ENCODE data around the gene DDX19B.
A peak's percentile ranks its signal among the peaks of the same experiment; 100 is the strongest.
"Not testable (repeated sequence)": the region's sequence is repeated elsewhere in the genome, so short reads cannot be mapped to it uniquely, and the experiment has no call there.

DDX19B gene

GRCh38 chr16:70348991-70349390 lies 50.0 kb downstream of the DDX19B start:
- DNase-seq (ENCODE audit: low read depth), result no peak

DNA sequence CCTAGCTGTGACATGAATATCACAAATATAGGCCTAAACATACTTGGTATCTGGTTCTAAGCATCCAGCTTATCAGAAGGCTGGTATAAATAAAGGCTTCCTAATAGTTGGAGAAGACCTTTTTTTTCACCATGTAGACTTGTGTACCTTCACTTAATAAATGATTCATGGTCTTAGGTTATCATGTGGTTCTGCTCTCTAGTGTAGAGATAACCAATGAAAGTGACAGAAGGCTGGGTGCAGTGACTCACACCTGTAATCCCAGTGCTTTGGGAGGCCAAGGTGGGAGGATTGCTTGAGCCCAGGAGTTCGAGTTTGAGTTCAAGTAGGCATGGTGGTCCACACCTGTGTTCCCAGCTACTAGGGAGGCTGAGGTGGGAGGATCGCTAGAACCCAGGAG lies 50.8 kb downstream of the DDX19B start:
- no peak for DNase-seq (ENCODE audit: low read depth)

DNA sequence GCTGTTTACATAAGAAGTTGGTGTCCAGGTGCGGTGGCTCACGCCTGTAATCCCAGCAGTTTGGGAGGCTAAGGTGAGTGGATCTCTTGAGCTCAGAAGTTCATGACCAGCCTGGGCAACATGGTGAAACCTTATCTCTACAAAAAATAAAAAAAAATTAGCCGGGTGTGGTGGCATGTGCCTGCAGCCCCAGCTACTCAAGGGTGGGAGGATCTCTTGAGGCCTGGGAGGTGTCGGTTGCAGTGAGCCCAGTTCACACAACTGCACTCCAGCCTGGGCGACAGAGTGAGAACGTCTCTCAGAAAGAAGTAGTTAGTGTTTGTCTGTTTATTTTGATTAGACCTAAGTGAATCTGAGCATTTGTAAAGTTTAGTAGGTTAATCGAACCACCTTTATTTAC lies 60.6 kb downstream of the DDX19B start:
- DNase-seq (ENCODE audit: low read depth), result no peak

GRCh38 chr16:70364399-70364798 lies 65.4 kb downstream of the DDX19B start:
- no peak for DNase-seq (ENCODE audit: low read depth)

DNA sequence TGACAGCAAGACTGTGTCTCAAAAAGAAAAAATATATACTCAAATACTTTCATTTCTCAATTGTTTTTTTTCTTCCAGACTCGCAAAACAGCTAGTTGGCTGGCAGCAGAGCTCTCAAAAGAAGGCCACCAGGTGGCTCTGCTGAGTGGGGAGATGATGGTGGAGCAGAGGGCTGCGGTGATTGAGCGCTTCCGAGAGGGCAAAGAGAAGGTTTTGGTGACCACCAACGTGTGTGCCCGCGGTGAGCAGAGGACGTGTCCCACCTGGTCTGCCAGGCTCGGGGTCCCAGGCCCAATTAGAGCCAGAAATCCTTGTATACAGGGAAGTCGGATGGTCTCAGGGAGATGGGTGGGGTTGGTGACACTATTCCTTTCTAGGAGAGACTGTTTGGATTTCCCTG lies 71.2 kb downstream of the DDX19B start:
- not testable (repeated sequence) for DNase-seq (ENCODE audit: low read depth)

DNA sequence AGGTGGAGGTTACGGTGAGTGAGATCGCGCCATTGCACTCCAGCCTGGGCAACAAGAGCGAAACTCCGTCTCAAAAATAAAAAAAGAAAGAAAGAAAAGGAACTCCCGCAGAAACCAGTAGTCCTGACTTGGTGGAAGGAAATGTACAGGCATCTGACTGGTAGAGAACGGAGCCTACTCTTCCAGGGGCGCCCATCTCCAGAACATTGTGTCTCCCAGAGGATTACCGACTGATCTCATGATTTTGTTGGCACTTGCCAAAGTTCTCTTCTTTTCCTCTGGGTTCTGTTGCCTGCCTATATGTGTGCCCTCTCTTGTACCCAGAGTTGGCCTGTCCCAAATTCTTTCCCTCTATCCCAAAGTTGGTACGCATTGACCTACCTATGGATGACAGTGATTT lies 71.9 kb downstream of the DDX19B start:
- no peak for DNase-seq (ENCODE audit: low read depth)

DNA sequence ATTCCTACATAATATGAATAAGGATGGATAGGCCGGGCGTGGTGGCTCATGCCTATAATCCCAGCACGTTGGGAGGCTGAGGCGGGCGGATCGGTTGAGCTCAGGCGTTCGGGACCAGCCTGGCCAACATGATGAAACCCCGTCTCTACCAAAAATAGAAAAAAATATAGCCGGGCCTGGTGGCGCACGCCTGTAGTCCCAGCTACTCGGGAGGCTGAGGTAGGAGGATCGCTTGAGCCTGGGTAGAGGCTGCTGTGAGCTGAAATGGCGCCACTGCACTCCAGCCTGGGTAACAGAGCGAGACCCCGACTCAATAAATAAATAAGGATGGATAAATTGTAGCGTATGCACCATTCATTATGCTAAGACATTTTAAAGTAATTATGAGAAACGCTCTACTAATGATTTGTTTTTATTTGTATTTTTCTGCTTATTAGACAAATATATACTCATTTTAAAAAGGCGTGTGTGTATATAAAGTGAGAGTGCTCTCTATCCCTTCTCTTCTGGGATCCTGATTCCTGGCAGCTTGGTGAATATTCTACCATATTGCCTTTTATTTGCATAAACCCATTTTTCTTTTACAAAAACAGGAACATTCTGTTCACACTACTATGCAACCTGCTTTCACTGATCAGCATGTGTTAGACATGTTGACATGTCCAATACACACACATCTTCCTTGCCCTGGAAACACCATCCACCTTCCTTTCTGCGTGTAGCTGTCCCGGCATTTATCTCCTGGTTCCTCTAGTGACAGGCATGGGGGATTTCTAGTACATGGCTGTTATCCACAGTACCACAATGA lies 74.1 kb downstream of the DDX19B start:
- DNase-seq (ENCODE audit: low read depth), result no peak

- DNase-seq (ENCODE audit: low read depth), result no peak
Observed at GRCh38 chr16:70374213-70374612, 75.2 kb downstream of the DDX19B start.

- no peak for DNase-seq (ENCODE audit: low read depth)
Observed at GRCh38 chr16:70375636-70376611, 76.9 kb downstream of the DDX19B start.

GRCh38 chr16:70377782-70378181 lies 78.8 kb downstream of the DDX19B start:
- no peak for DNase-seq (ENCODE audit: low read depth)

GRCh38 chr16:70378869-70379493 lies 80.0 kb downstream of the DDX19B start:
- DNase-seq (ENCODE audit: low read depth), result no peak

DNA sequence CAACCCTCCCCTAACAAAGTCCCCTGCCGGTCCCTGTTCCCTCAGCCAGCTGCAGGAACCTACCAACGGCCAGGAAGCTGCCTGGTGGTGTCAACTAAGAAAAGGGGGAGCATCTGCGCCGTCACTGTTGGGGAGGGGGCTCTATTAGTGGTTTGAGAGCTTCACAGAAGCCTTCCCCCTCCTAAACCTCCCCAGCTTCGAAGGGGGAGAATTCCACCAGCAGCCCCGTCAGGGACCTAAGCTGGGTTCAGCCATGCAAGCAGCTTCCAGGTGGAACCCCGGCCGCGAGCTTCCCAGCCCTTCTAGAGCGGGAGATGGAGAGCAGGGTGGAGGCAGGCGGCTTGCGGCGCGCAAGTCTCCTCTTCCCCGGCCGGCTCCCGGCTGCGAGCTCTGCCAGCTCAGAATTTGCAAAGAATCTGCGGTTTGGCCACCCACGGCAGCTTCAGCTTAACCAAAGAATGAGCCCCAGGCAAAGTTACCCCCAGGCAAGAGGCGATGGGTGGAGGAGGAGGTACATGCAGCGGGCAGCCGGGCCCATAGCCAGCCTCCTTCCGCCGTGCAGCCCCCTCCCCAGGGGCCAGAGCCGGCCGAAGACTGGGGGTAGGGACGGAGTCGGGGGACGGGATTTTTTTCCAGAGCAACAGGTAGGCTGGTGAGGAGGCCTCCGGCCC lies 81.4 kb downstream of the DDX19B start:
- DNase-seq (ENCODE audit: low read depth), result peak; percentile 73

DNA sequence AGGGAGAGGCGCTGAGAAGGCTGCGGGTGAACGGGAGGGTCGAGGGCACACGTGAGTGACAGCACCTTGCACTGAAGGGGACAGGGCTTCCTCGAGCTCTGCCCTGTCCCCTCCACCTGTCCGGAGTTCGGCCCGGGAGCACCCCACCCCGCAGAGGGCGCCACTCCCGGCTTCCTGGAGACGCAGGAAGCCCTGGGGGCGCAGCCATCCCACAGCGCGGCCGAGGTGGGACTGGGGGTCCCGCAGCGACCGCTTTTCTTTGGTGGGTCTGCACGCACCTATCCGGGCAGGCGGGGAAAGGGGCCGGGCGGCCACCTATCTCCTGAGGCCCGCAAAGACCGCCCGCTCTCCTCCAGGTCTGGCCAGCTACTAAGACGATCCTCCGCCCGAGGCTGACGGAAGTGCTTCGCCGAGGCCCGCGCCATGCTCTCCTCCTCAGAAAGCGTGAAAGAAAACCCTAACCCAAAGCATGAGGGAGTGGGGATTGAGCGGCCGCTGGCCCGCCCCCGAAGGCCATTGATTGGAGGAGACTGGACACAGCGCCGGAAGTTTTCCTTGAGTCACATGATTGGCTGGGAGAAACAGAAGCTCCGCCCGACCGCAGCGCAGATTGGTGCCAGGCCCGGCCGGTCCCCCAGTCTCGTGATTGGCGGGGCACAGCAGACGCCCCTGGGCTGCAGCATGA lies 82.1 kb downstream of the DDX19B start:
- peak; percentile 97 for DNase-seq (ENCODE audit: low read depth)

DNA sequence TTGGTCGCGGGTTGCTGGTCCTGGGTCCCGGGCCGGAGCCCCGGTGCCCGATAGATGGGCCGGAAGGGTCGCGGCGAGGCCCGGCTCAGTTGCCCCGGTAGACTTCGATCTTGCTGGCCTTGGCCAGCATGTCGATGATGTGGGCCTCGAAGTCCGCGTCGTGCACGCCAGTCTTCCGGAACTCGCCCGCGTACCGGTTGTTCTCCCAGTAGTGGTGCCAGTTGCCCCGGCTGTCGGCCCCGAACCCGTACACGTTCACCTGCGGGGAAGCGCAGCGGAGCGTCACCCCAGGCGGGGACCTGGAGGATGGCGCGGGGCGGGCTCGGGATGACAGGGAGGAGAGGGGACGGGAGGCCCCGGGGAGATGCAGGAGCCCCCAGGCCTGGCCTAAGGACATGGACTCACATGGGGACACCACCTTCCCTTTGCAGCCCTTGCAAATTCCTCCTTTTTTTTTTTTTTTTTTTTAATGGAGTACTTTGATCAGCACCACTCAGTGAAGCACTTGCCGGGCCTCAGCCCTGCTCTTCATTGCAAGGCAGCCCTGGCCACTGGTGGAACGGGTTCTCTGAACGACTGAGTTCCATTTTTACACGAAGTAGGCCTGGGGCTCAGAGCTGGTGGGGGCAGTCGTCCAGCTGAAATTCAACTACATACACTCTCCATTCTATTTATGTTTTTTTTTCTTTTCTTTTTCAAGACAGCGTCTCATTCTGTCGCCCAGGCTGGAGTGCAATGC lies 82.8 kb downstream of the DDX19B start:
- no peak for DNase-seq (ENCODE audit: low read depth)

DNA sequence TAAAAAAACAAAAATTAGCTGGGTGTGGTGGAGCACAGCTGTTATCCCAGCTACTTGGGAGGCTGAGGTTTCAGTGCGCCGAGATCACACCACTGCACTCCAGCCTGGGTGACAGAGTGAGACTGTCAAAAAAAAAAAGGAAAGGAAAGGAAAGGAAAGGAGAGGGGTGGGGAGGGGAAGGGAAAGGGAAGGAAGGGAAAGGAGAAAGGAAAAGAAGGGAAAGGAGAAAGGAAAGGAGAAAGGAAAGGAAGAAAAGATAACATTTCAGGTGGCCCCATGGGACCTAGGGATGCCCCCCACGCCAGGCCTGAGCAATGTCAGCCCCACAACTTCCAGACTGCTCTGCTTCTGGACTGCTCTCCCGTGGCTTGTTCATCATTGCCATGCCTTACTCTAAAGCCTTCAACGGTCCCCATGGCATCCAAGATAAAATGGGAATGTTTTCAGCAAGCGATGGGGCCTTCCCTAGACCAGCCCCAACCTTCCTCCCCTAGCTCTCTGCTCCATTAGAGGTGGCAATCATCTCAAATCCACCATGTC lies 84.5 kb downstream of the DDX19B start:
- DNase-seq (ENCODE audit: low read depth), result no peak

Data from HS-27A (cell line).